B cell (primary cell): ENCODE measurements around the gene STAC3.

ENCODE experiments used
- EZH2 ChIP-seq: IDR thresholded peaks from 2 replicates; pipeline ENCODE4 v1.6.1; 2012; ENCODE audit warnings: borderline replicate concordance, low read depth, mild to moderate bottlenecking, moderate library complexity, low read length; ENCODE audit not compliant: insufficient read depth, poor library complexity, severe bottlenecking
- TF ChIP-seq, protein P1 (sequence below): fragments of 200-600 bp; IDR thresholded peaks from one replicate; pipeline ENCODE4 v1.8.0; 2022; ENCODE audit warnings: antibody characterized with exemption, mild to moderate bottlenecking

DNA sequence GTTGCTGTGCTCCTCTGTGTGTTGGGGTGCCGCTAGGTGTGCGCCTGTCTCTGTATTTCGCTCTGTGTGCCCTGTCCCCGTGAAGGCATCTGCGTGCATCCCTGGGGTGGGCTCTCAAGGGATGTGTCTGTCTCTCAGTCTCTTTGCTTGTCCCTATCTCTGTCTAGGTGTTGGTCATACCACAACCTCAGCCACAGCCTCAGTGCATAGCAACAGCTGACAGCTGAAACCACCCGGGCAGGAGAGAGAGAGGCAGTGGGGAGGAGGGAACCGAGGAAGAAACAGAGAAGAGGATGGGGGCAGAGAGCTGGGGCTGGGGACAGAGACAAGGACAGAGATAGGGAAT is 35.3 kb downstream of the STAC3 start:
- TF ChIP-seq, protein P1, sequence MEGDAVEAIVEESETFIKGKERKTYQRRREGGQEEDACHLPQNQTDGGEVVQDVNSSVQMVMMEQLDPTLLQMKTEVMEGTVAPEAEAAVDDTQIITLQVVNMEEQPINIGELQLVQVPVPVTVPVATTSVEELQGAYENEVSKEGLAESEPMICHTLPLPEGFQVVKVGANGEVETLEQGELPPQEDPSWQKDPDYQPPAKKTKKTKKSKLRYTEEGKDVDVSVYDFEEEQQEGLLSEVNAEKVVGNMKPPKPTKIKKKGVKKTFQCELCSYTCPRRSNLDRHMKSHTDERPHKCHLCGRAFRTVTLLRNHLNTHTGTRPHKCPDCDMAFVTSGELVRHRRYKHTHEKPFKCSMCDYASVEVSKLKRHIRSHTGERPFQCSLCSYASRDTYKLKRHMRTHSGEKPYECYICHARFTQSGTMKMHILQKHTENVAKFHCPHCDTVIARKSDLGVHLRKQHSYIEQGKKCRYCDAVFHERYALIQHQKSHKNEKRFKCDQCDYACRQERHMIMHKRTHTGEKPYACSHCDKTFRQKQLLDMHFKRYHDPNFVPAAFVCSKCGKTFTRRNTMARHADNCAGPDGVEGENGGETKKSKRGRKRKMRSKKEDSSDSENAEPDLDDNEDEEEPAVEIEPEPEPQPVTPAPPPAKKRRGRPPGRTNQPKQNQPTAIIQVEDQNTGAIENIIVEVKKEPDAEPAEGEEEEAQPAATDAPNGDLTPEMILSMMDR, result no peak
- TF ChIP-seq EZH2, result no peak
